ENCODE measurements around the gene OPRD1. TPM values are rescaled to one million over a fixed set of nuclear protein-coding genes. Genes with fewer than 3 reads are reported as not detected.

OPRD1 gene
- polyA plus RNA-seq, 1 of the 3 experiments (the other 2 are of a cell fraction), result 0.07 TPM

- ChIA-PET CTCF (interaction anchor here (1.0 to 39.4 kb wide), 7 partner anchors 9 to 414 kb away, joined by 3 to 894 read pairs (median 7); no protein-coding TSS in a partner anchor), POLR2A (interaction anchor here (0.6 kb wide), 1 partner anchor 37 kb away, joined by 3 read pairs; no protein-coding TSS in a partner anchor)
- no peak overlapping the region for H2AFZ ChIP-seq (ENCODE audit: low read depth)
- H3K4me1 ChIP-seq (ENCODE audit: control insufficient read depth in 1 of 2, insufficient read depth in 2 of 2, low read depth in 1 of 2, low read length in 1 of 2), result no peaks in the 10 kb centered on the region; a peak in 1 of 4 replicates
- H3K9me3 ChIP-seq, result no peaks in the 10 kb centered on the region
- no peaks in the 10 kb centered on the region for H3K9me2 ChIP-seq
- no peak for TF ChIP-seq TAF1 (IDR thresholded peaks at IDR 0.05; ENCODE audit: borderline replicate concordance, low read depth, low read length)
- TF ChIP-seq, protein P1, sequence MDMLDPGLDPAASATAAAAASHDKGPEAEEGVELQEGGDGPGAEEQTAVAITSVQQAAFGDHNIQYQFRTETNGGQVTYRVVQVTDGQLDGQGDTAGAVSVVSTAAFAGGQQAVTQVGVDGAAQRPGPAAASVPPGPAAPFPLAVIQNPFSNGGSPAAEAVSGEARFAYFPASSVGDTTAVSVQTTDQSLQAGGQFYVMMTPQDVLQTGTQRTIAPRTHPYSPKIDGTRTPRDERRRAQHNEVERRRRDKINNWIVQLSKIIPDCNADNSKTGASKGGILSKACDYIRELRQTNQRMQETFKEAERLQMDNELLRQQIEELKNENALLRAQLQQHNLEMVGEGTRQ (IDR thresholded peaks at IDR 0.05; ENCODE audit: borderline replicate concordance, low read depth, low read length), result no peak
- no peak for TF ChIP-seq SIN3A (IDR thresholded peaks at IDR 0.05; ENCODE audit: borderline replicate concordance, low read depth, low read length)
- no peak for TF ChIP-seq SMC3 (IDR thresholded peaks at IDR 0.05; ENCODE audit: low read depth, low read length)
- TF ChIP-seq TCF12 (IDR thresholded peaks at IDR 0.05), result no peak
- no peak for TF ChIP-seq MXI1 (IDR thresholded peaks at IDR 0.05; ENCODE audit: low read depth, low read length)
- TF ChIP-seq RCOR1 (IDR thresholded peaks at IDR 0.05; ENCODE audit: low read length), result no peak
- no peak for TF ChIP-seq YY1 (IDR thresholded peaks at IDR 0.05; ENCODE audit: low read depth)
- TF ChIP-seq ELF1 (IDR thresholded peaks at IDR 0.05), result no peak
- TF ChIP-seq, protein P2, sequence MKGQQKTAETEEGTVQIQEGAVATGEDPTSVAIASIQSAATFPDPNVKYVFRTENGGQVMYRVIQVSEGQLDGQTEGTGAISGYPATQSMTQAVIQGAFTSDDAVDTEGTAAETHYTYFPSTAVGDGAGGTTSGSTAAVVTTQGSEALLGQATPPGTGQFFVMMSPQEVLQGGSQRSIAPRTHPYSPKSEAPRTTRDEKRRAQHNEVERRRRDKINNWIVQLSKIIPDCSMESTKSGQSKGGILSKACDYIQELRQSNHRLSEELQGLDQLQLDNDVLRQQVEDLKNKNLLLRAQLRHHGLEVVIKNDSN (IDR thresholded peaks at IDR 0.05; ENCODE audit: borderline replicate concordance, low read depth), result no peak
- no peak for TF ChIP-seq GABPA (IDR thresholded peaks at IDR 0.05; ENCODE audit: low read depth)
- TF ChIP-seq ZBTB33 (IDR thresholded peaks at IDR 0.05; ENCODE audit: borderline replicate concordance, low read depth), result no peak
- no peak for TF ChIP-seq NRF1 (IDR thresholded peaks at IDR 0.05; ENCODE audit: low read depth, low read length)
- H3K27ac ChIP-seq (ENCODE audit: low read depth in 2 of 2, low read length in 1 of 2), result no peak overlapping the region
- H4K20me1 ChIP-seq (ENCODE audit: insufficient read depth), result no peaks in the 10 kb centered on the region
- 84% methylated on average over 2 of the region's 2 CpGs for WGBS (ENCODE audit: low lambda C conversion rate)
- no peaks in the 10 kb centered on the region for H3F3A ChIP-seq (replicated peaks; ENCODE audit: insufficient read depth)
- H3K4me2 ChIP-seq, result no peak overlapping the region
- no peak overlapping the region for H3K4me3 ChIP-seq (ENCODE audit: low read depth in 2 of 2, low read length in 1 of 2)
- H3K9ac ChIP-seq, result no peak overlapping the region
- H3K79me2 ChIP-seq (ENCODE audit: insufficient read depth), result no peaks in the 10 kb centered on the region
- DNase-seq, result no peak
- H3K36me3 ChIP-seq (replicated peaks in 1 of 2; ENCODE audit: control insufficient read depth in 1 of 2, insufficient read depth in 2 of 2, low read length in 1 of 2), result no peaks in the 10 kb centered on the region
- no peaks in the 10 kb centered on the region for H3K27me3 ChIP-seq (ENCODE audit: insufficient read depth)
Observed at GRCh38 chr1:28783363-28783762, 28.6 kb upstream of the OPRD1 start.

- whole genome bisulfite sequencing (ENCODE audit: low lambda C conversion rate), result 90% methylated on average over 9 of the region's 9 CpGs
- Histone ChIP-seq H3K9ac (no peak overlapping the region), H3K27ac (ENCODE audit: low read depth in 2 of 2, low read length in 1 of 2) (no peak overlapping the region), H3K4me3 (ENCODE audit: low read depth in 2 of 2, low read length in 1 of 2) (no peak overlapping the region), H3K4me1 (ENCODE audit: control insufficient read depth in 1 of 2, insufficient read depth in 2 of 2, low read depth in 1 of 2, low read length in 1 of 2) (no peaks in the 10 kb centered on the region), H3K79me2 (ENCODE audit: insufficient read depth) (no peaks in the 10 kb centered on the region), H3K27me3 (ENCODE audit: insufficient read depth) (no peaks in the 10 kb centered on the region), H3K9me3 (no peaks in the 10 kb centered on the region), H3K9me2 (no peaks in the 10 kb centered on the region), H3K4me2 (no peak overlapping the region), H3K36me3 (replicated peaks in 1 of 2; ENCODE audit: control insufficient read depth in 1 of 2, insufficient read depth in 2 of 2, low read length in 1 of 2) (no peaks in the 10 kb centered on the region), H3F3A (replicated peaks; ENCODE audit: insufficient read depth) (no peaks in the 10 kb centered on the region), H2AFZ (ENCODE audit: low read depth) (no peak overlapping the region), H4K20me1 (ENCODE audit: insufficient read depth) (no peaks in the 10 kb centered on the region)
- DNase-seq, result no peak
- TF ChIP-seq RCOR1 (IDR thresholded peaks at IDR 0.05; ENCODE audit: low read length) (no peak), FOXM1 (IDR thresholded peaks at IDR 0.05; ENCODE audit: low read depth) (no peak), MEF2A (IDR thresholded peaks at IDR 0.05; ENCODE audit: borderline replicate concordance, low read depth) (no peak), GATA2 (CRISPR knock-in tag; IDR thresholded peaks at IDR 0.05) (no peak), ZBTB33 (IDR thresholded peaks at IDR 0.05; ENCODE audit: borderline replicate concordance, low read depth) (no peak), JUND (IDR thresholded peaks at IDR 0.05) (no peak), TCF12 (IDR thresholded peaks at IDR 0.05) (no peak), SMC3 (IDR thresholded peaks at IDR 0.05; ENCODE audit: low read depth, low read length) (no peak)
- TF ChIP-seq, protein P3, sequence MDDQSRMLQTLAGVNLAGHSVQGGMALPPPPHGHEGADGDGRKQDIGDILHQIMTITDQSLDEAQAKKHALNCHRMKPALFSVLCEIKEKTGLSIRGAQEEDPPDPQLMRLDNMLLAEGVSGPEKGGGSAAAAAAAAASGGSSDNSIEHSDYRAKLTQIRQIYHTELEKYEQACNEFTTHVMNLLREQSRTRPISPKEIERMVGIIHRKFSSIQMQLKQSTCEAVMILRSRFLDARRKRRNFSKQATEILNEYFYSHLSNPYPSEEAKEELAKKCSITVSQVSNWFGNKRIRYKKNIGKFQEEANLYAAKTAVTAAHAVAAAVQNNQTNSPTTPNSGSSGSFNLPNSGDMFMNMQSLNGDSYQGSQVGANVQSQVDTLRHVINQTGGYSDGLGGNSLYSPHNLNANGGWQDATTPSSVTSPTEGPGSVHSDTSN (IDR thresholded peaks at IDR 0.05), result no peak
- CTCF ChIA-PET, result interaction anchor here (39.4 kb wide), 1 partner anchor 86 kb away, joined by 894 read pairs; no protein-coding TSS in a partner anchor
- POLR2A ChIA-PET, result no interaction called here
Observed at GRCh38 chr1:28789412-28789811, 22.6 kb upstream of the OPRD1 start.
